ENCODE data around the gene GDF9. TPM values are rescaled to one million over a fixed set of nuclear protein-coding genes. Genes with fewer than 3 reads are reported as not detected.

Gene GDF9
- total RNA-seq, result 0.12 and 0.13 TPM in 2 replicates

GRCh38 chr5:132866342-132867045 lies at the start of gene GDF9, which contains the start of gene UQCRQ:
Gene GDF9 (minus strand): TSS chr5:132866469. CDS start chr5:132864533, 1,936 bp downstream.
Gene UQCRQ (plus strand): TSS chr5:132866642. CDS start chr5:132866882, 240 bp downstream.

GRCh38 chr5:132873119-132873929 lies 7.1 kb upstream of the GDF9 start, which contains the start of gene LEAP2:
Gene LEAP2 (plus strand): TSS chr5:132873668. CDS start chr5:132873695, 27 bp downstream.

GRCh38 chr5:132830436-132831094 lies 35.7 kb downstream of the GDF9 start, which contains the start of gene SHROOM1:
Gene SHROOM1 (minus strand): TSS chr5:132830647. CDS start chr5:132826140, 4,507 bp downstream.

GRCh38 chr5:132812781-132813598 lies 53.3 kb downstream of the GDF9 start, which contains the start of gene SOWAHA:
Gene SOWAHA (plus strand): TSS chr5:132813302. CDS start chr5:132813622, 320 bp downstream.

Other genes with a start within 250 kb of the GDF9 start
- not detected in 2 replicates for gene IL13, start 208.3 kb downstream of the GDF9 start, total RNA-seq
- gene IL4, start 192.5 kb downstream of the GDF9 start, total RNA-seq, result not detected in 2 replicates
- gene KIF3A, start 128.9 kb downstream of the GDF9 start, total RNA-seq, result 11.2 and 12.2 TPM in 2 replicates
- gene CCNI2, start 119.0 kb downstream of the GDF9 start, total RNA-seq, result not detected in 2 replicates
- 82.0 and 84.5 TPM in 2 replicates for gene SEPTIN8, start 89.2 kb downstream of the GDF9 start, total RNA-seq
- gene SOWAHA, start 53.2 kb downstream of the GDF9 start, total RNA-seq, result not detected in 2 replicates
- 2.4 and 2.6 TPM in 2 replicates for gene SHROOM1, start 35.8 kb downstream of the GDF9 start, total RNA-seq
- gene UQCRQ, start 173 bp upstream of the GDF9 start, total RNA-seq, result 138 and 186 TPM in 2 replicates
- 0.06 and 0.26 TPM in 2 replicates for gene LEAP2, start 7.2 kb upstream of the GDF9 start, total RNA-seq
- gene AFF4, start 97.2 kb upstream of the GDF9 start, total RNA-seq, result 36.1 and 46.7 TPM in 2 replicates
- gene ZCCHC10, start 160.1 kb upstream of the GDF9 start, total RNA-seq, result 9.1 and 12.0 TPM in 2 replicates
- gene HSPA4, start 185.5 kb upstream of the GDF9 start, total RNA-seq, result 122 and 134 TPM in 2 replicates